ENCODE measurements around the gene TIFAB.

TIFAB gene

GRCh38 chr5:135442431-135443160 lies 9.6 kb downstream of the TIFAB start:
- no peak for DNase-seq (ENCODE audit: low read depth)
- H3K4me3 ChIP-seq (ENCODE audit: low read length): no peak overlapping the region
- TF ChIP-seq CTCF (conservative IDR thresholded peaks at IDR 0.05; ENCODE audit: low read length): no peak

- no peak for TF ChIP-seq CTCF (conservative IDR thresholded peaks at IDR 0.05; ENCODE audit: low read length)
- no peak overlapping the region for H3K4me3 ChIP-seq (ENCODE audit: low read length)
- DNase-seq (ENCODE audit: low read depth): no peak
These were observed 10.2 kb downstream of the TIFAB start for GRCh38 chr5:135441919-135442318.

- H3K4me3 ChIP-seq (ENCODE audit: low read length): no peak overlapping the region
- no peak for DNase-seq (ENCODE audit: low read depth)
- no peak for TF ChIP-seq CTCF (conservative IDR thresholded peaks at IDR 0.05; ENCODE audit: low read length)
These were observed 10.8 kb downstream of the TIFAB start for GRCh38 chr5:135441350-135441831.

GRCh38 chr5:135440916-135441315 lies 11.2 kb downstream of the TIFAB start:
- H3K4me3 ChIP-seq (ENCODE audit: low read length): no peak overlapping the region
- TF ChIP-seq CTCF (conservative IDR thresholded peaks at IDR 0.05; ENCODE audit: low read length): no peak
- no peak for DNase-seq (ENCODE audit: low read depth)

GRCh38 chr5:135439231-135440205 lies 12.6 kb downstream of the TIFAB start:
- no peak for TF ChIP-seq CTCF (conservative IDR thresholded peaks at IDR 0.05; ENCODE audit: low read length)
- no peak for DNase-seq (ENCODE audit: low read depth)
- H3K4me3 ChIP-seq (ENCODE audit: low read length): no peak overlapping the region

- no peak for DNase-seq (ENCODE audit: low read depth)
- TF ChIP-seq CTCF (conservative IDR thresholded peaks at IDR 0.05; ENCODE audit: low read length): no peak
These were observed 13.4 kb downstream of the TIFAB start for GRCh38 chr5:135438636-135439221.

More at GRCh38 chr5:135438636-135439221, 13.4 kb downstream of the TIFAB start:
- no peak overlapping the region for H3K4me3 ChIP-seq (ENCODE audit: low read length)

All from AG10803 (cell line).